GM18508 (cell line): Measurements from ENCODE around the gene PLXNB2.

ENCODE experiments used
- ATAC-seq: cut with Tn5 transposase; IDR thresholded peaks from one replicate; pipeline ENCODE4 v1.9.1; 2021; ENCODE audit warnings: moderate number of reproducible peaks; ENCODE audit not compliant: insufficient read depth, unreplicated experiment

PLXNB2 gene

DNA sequence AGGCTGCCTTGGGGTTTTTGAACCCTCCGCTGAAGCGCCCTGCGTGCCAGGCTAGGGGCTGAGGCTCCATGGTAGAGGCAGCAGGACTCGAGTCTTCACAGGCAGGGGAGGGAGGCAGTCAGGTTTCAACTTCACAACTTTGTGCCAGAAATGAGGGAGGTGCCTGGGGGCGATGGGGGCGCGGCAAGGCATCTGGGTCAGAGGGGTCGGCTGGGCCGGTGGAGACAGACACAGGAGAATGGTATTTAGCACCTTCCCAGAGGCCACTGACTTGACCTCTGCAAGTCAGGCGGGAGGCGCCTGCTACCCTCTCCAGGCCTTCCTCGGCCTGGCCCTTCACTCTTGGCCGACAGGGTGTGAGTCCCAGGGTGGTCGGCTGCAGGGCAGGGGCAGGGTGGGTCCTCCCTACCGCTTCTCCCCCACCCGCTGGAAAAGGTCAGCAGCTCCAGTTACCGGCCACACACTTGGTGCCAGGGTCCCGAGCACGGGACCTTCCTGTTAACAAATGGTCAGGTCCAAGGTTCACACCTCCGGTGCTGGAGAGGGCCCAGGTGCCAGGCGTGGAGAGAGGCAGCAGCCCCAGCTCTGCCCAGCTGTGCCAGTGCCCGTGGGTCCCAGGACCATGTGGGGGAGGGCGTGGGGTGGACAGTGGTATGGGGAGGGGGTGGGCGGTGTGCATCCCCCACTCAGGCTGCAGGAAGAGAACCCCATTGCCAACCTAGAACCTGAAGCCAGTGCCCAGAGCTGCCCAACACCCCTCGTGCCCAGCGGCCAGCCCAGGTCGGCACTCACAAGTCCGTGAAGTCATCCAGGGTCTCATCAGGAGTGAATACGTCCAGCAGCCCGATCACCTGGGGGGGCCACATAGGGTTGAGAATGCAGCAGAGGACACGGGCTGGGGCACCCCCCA is 49.7 kb downstream of the PLXNB2 start:
- no peak for ATAC-seq

- ATAC-seq = no peak
These were observed 50.4 kb downstream of the PLXNB2 start for GRCh38 chr22:50257041-50257440.

- ATAC-seq = no peak
These were observed 51.1 kb downstream of the PLXNB2 start for GRCh38 chr22:50256258-50256862.

- ATAC-seq = no peak
These were observed 51.8 kb downstream of the PLXNB2 start for GRCh38 chr22:50255607-50256006.

- ATAC-seq = no peak
These were observed 52.3 kb downstream of the PLXNB2 start for GRCh38 chr22:50255099-50255498.

GRCh38 chr22:50253941-50254340 is 53.5 kb downstream of the PLXNB2 start:
- ATAC-seq = no peak

DNA sequence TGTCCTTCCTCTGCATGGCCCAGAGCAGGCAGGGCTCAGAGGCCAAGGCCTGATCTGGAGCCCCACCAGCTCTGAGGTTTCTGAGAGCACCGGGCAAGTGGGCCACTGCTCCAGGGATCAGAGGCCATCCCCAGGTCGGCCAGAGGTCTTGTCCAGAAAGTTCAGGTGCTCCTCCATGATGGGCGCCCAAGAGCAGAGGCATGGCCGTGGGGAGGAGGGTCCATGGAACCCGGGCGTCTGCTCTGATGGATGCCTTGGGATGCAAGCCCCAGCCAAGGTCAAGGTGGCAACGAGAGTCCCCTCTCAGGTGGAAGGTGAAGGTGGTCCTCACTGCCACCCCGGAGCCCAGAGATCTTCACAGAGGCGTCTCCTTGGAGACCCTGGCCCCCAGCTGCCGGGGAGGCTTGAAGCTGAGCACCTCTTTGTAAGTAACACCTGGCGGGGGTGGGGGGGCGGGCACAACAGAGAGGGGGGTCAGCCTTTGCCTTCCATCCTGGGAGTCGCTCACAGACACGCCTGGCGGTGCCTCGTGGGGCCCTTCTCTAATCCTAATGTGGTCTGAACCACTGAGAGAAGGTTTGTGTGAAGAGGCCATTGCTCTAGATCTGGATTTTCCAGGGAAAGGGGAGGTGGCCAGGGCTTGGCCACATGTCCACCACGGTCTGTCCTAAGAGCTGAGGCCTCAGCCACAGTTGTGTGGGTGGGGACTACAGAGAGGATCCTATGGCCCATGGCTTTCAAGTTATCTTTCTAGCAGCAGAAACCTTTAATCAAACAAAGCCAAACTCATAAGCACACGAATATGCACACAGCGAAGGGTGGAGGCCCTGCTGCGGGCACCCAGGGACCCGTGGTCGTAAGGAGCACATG is 54.2 kb downstream of the PLXNB2 start:
- no peak for ATAC-seq

DNA sequence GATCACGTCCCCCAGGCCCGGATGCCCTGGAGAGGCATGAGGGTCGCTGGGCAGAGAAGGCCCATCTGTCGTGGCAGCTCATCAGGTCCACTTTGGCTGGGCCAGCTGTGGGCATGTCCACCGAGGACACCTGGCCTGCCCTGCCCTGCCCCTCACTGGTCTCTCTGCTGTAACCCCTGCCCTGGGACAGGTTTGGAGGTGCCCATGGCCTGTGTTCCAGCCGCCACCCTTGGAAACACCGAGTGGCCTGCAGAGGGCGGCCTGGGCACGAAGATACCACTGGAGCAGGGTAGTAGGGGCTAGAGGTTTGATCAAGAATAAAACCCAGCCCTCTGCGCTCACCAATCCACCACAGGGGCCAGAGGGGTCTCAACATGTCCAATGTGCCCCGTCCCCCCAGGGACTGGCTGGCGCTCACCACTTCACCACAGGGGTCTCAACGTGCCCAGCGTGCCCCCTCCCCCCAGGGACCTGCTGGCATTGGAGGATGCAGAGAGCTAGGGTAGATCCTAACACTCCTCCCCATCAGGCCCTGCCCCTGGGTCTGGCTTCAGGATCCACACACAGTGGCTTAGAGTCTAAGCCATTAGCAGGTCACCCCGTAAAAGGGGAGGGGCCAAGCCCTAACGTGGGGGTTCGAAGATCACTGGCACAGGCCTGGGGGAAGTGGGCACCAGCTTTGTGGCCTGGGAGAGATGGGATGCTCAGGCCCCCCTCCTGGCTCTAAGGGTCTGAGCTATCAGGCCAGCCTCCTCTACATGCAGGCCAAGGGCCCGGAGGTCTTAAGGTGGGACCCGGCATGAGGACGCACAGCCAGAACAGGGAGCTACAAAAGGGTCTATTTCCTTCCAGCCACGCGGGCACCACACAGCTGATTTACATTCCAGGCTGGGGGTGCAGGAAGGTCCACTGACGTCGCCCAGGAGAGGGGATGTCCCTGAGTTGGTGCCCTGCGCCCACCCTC is 55.1 kb downstream of the PLXNB2 start:
- no peak for ATAC-seq

GRCh38 chr22:50251477-50252081 is 55.9 kb downstream of the PLXNB2 start:
- no peak for ATAC-seq

- ATAC-seq = no peak
These were observed 56.6 kb downstream of the PLXNB2 start, which contains the start of gene HDAC10 for GRCh38 chr22:50250555-50251476. Gene HDAC10 (minus strand): TSS chr22:50251265. CDS start chr22:50251032, 233 bp downstream.

- no peak for ATAC-seq
These were observed 57.2 kb downstream of the PLXNB2 start for GRCh38 chr22:50250249-50250554.

DNA sequence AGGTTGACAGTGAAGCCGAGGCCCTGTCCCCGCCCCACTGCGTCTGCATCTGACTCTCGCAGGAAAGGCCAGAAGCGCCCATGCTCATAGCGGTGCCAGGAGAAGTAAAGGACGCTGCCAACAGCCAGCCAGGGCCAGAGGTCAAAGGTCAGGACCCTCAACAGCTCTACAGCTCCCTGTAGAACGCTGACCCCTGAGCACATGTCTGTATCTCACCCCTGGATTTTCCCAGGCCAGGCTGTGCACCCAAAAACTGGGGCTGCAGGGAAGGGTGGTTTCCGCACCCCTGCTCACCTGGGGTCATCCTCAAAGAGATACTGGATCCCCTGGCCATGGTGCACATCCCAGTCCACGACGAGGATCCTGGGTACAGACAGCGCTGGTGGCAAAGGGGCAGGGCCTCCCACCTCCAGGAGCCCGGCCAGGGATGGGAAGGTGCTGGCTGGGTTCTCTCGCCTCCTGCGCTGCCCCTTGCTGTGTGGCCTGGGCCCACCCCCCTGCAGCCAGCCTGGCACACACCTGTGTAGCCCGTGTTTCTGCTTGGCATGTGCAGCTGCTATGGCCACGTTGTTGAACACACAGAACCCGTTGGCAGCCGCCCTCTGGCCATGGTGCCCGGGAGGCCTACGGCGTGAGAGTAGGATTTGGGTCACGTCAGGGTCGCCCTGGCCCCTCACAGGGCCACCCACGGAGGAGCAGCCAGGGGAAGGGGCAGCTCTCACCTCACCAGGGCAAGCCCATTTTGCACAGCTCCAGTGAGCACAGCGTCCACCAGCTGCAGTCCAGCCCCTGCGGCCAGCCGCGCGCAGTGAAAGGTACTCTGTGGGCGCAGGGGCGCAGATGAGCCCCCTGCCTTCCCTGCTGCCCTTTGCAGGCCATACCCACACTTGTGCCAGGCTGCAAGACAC is 57.9 kb downstream of the PLXNB2 start:
- ATAC-seq = no peak

- no peak for ATAC-seq
These were observed 59.0 kb downstream of the PLXNB2 start for GRCh38 chr22:50248196-50249081.

GRCh38 chr22:50247748-50248147 is 59.7 kb downstream of the PLXNB2 start:
- no peak for ATAC-seq

DNA sequence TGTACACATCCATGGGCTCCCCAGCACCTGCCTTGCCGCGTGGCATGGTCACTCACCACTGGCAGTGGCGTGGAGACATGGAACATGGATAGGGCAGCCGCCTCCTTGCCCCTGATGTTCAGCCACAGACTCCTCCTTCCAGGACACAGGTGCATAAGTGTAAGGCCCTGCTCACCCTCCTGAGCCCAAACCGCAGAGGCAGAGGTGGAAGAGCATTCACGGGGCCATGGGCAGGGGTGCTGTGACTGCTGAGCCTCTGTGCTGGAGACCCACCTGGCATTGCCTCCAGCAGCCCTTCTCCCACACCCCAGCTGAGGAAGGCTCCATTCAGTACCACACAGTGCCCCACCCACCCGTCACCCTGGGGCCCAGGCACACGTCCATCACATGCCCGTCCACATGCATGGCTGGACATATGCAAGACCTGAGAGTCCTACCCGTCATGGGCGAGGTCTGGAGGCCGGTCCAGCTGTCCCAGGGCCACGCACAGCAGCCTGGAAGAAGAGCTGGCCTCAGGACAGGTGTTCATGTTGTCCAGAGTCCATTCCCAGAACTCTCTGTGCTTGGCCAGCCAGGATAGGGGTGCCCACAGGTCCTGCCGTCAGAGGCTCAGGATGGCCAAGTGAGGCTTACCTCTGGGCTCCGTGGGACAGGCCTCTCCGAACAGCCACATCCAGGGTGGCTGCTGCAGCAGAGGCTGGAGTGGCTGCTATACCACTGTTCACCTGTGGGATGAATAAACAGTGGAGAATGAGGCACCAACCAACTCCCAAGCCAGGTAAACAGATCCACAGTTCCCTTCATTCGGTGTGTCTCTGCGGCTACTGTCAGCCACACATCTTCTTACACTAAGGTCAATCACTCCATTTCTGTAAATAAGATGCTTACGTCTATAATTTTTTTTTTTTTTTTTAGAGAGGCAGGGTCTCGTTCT is 60.9 kb downstream of the PLXNB2 start:
- no peak for ATAC-seq
